K562 (cell line): ENCODE measurements around the gene SLC16A1. TPM values are rescaled to one million over a fixed set of nuclear protein-coding genes. Genes with fewer than 3 reads are reported as not detected.

Source experiments
- DMBX1 ChIP-seq: fragments of 250-450 bp; sonication (Bioruptor Pico); IDR thresholded peaks from 2 replicates; pipeline ENCODE4 v1.8.0; 2022; ENCODE audit warnings: inconsistent platforms, mild to moderate bottlenecking, moderate library complexity, borderline replicate concordance
- ETV6 ChIP-seq, 3 experiments: fragments of 150-350 bp in 1 of 3; sonication (generic) in 1 of 3; formaldehyde crosslinking in 1 of 3; IDR thresholded peaks; 2 replicates each; pipeline versions ENCODE4 v1.6.1 to v1.8.0; 2014 to 2022; ENCODE audit warnings: borderline replicate concordance in 2 of 3, low read depth in 2 of 3, antibody characterized with exemption in 1 of 3, low read length in 1 of 3, mild to moderate bottlenecking in 1 of 3, missing genetic modification reagents in 1 of 3
- KLF13 ChIP-seq: fragments of 450-650 bp; IDR thresholded peaks from 2 replicates; pipeline ENCODE4 v1.6.1; 2016; ENCODE audit warnings: missing genetic modification characterization, low read depth, mild to moderate bottlenecking, missing compliant biosample characterization, moderate library complexity, borderline replicate concordance
- KLF6 ChIP-seq: fragments of 250-450 bp; sonication (Bioruptor Pico); IDR thresholded peaks from 2 replicates; pipeline ENCODE4 v1.4.0; 2020; ENCODE audit warnings: mild to moderate bottlenecking, moderate library complexity, borderline replicate concordance
- MIER1 ChIP-seq: fragments of 450-650 bp; IDR thresholded peaks from 2 replicates; pipeline ENCODE4 v1.6.1; 2016; ENCODE audit warnings: antibody characterized with exemption, mild to moderate bottlenecking, low read depth
- MNT ChIP-seq, 2 experiments: fragments of 450-650 bp; conservative IDR thresholded peaks; 2 replicates each; pipeline ENCODE4 v1.6.1; 2017; ENCODE audit warnings: mild to moderate bottlenecking in 2 of 2, moderate library complexity in 2 of 2
- PPARD ChIP-seq: fragments of 250-450 bp; sonication (Bioruptor Pico); IDR thresholded peaks from 2 replicates; pipeline ENCODE4 v1.8.0; 2022; ENCODE audit warnings: inconsistent platforms, mild to moderate bottlenecking, moderate library complexity
- SAP30 ChIP-seq: fragments of 200-600 bp; sonication (generic); IDR thresholded peaks from 2 replicates; pipeline ENCODE4 v1.6.1; 2012; ENCODE audit warnings: borderline replicate concordance, low read depth, mild to moderate bottlenecking, moderate library complexity, low read length, control low read depth, inconsistent platforms; ENCODE audit not compliant: insufficient read depth, poor library complexity, severe bottlenecking
- SMAD3 ChIP-seq: fragments of 450-650 bp; formaldehyde crosslinking; conservative IDR thresholded peaks from 2 replicates; pipeline ENCODE4 v1.4.0; 2020; ENCODE audit warnings: mild to moderate bottlenecking
- STAG1 ChIP-seq: sonication (generic); formaldehyde crosslinking; IDR thresholded peaks from 2 replicates; pipeline ENCODE4 v1.5.0; 2020; ENCODE audit warnings: missing genetic modification reagents, borderline replicate concordance
- TRIM24 ChIP-seq, 2 experiments: fragments of 450-650 bp; IDR thresholded peaks; 2 replicates each; pipeline ENCODE4 v1.6.1; 2016
- ZBTB11 ChIP-seq, 3 experiments: fragments of 200-800 bp in 1 of 3; fragments of 250-450 bp in 1 of 3; fragments of 450-650 bp in 1 of 3; sonication (Bioruptor Pico) in 1 of 3; sonication (Bioruptor generic) in 1 of 3; formaldehyde crosslinking in 1 of 3; IDR thresholded peaks; 2 replicates each; pipeline versions ENCODE4 v1.6.1 to v1.8.0; 2016 to 2022; ENCODE audit warnings: mild to moderate bottlenecking in 2 of 3, missing genetic modification characterization in 2 of 3, missing compliant biosample characterization in 1 of 3, moderate library complexity in 1 of 3
- ZNF282 ChIP-seq: sonication (generic); formaldehyde crosslinking; IDR thresholded peaks from 2 replicates; pipeline ENCODE4 v1.8.1; 2023; ENCODE audit warnings: missing genetic modification reagents
- ZNF436 ChIP-seq: fragments of 250-450, 450-650 bp; sonication (Bioruptor Pico); formaldehyde crosslinking; IDR thresholded peaks from 2 replicates; pipeline ENCODE4 v1.7.0; 2020; ENCODE audit warnings: mild to moderate bottlenecking
- ZNF592 ChIP-seq: fragments of 450-650 bp; IDR thresholded peaks from 2 replicates; pipeline ENCODE4 v1.6.1; 2017; ENCODE audit warnings: antibody characterized with exemption, mild to moderate bottlenecking
- ZZZ3 ChIP-seq: fragments of 450-650 bp; IDR thresholded peaks from 2 replicates; pipeline ENCODE4 v1.6.1; 2016; ENCODE audit warnings: antibody characterized with exemption, mild to moderate bottlenecking, moderate library complexity
- polyA plus RNA-seq, 8 experiments: library from polyadenylated mRNA; depleted of rRNA in 4 of 8; stranded (reverse) in 5 of 8; unstranded in 3 of 8; fragments of >200 nt; fragmentation: Nextera tagmentation in 2 of 8; fragmentation: Illumina TruSeq in 1 of 8; extraction: Ambion mirVana in 2 of 8; extraction: Trizol in 1 of 8; gene quantifications; 2 replicates each; pipeline versions ENCODE4 v1.2.1 to v1.2.3, GENCODE V29; 2011 to 2014; ENCODE audit warnings: inconsistent platforms in 1 of 8, missing spikeins in 1 of 8
- total RNA-seq, 7 experiments: library from RNA; depleted of rRNA in 6 of 7; stranded (reverse); fragments of >200 nt in 6 of 7; fragmentation: Illumina TruSeq in 2 of 7; extraction: Trizol in 2 of 7; gene quantifications; 2 replicates each; pipeline versions ENCODE4 v1.2.1 to v1.2.3, GENCODE V29; 2011 to 2021; ENCODE audit warnings: low replicate concordance in 1 of 7

Gene SLC16A1
- total and polyA plus RNA-seq, 9 of the 15 experiments (the other 6 are each of a cell fraction or from before 2014, with no cell fraction given) = 73.1 to 244 (median 117) TPM

GRCh38 chr1:112956544-112957132 lies 642 bp upstream of the SLC16A1 start (continued):
- no peak for TF ChIP-seq ZNF282 (CRISPR knock-in tag)
- TF ChIP-seq SMAD3 (CRISPR knock-in tag) = no peak
- TF ChIP-seq KLF6 (CRISPR knock-in tag) = peak; percentile 17; the same call in 1 of the 2 replicates
- peak in 1 of 2 experiments; percentile 1; a peak in 1 of 4 replicates for TF ChIP-seq MNT (conservative IDR thresholded peaks at IDR 0.05)
- no peak for TF ChIP-seq MIER1
- TF ChIP-seq ZNF436 = no peak
- 0 out of 4 replicates have a peak, but pooled peaks of 1 of the 2 experiments have one; percentile 9 for TF ChIP-seq ETV6 (IDR thresholded peaks at IDR 0.05; ENCODE audit: borderline replicate concordance in 1 of 2, low read depth in 2 of 2, low read length in 1 of 2)
- no peak for TF ChIP-seq ETV6 (CRISPR knock-in tag; IDR thresholded peaks at IDR 0.05; ENCODE audit: borderline replicate concordance)
- TF ChIP-seq TRIM24 (IDR thresholded peaks at IDR 0.05) = no peak
- peak in 1 of 3 experiments; percentile 25; a peak in 2 of 6 replicates for TF ChIP-seq ZBTB11 (CRISPR knock-in tag; IDR thresholded peaks at IDR 0.05)
- TF ChIP-seq SAP30 = peak; percentile 66
- TF ChIP-seq STAG1 (CRISPR knock-in tag) = peak; percentile 34; the same call in 1 of the 2 replicates
- TF ChIP-seq ZNF592 = no peak
- TF ChIP-seq KLF13 (tag) = no peak
- no peak for TF ChIP-seq ZZZ3
- TF ChIP-seq DMBX1 (CRISPR knock-in tag) = peak; percentile 24; the same call in 1 of the 2 replicates
- TF ChIP-seq PPARD (CRISPR knock-in tag) = no peak
